Astrocyte (in vitro differentiated cells and primary cell): ENCODE measurements around the gene B3GALT6. TPM values are rescaled to one million over a fixed set of nuclear protein-coding genes. Genes with fewer than 3 reads are reported as not detected.

ENCODE experiments used
- DNase-seq: peaks from one replicate; pipeline ENCODE4 v3.0.0-alpha.2; 2010; ENCODE audit warnings: low read depth
- FAIRE-seq: peaks from 2 replicates; lab custom pipeline; 2011; peaks lifted over from hg19 to GRCh38; lab: Jason Lieb, UNC
- H2AFZ ChIP-seq: 2 replicates; pipeline ENCODE4 v1.6.0; 2012; ENCODE audit warnings: low read depth, low read length, inconsistent platforms
- H3K27ac ChIP-seq: 2 replicates; pipeline ENCODE4 v1.5.1; 2011; ENCODE audit warnings: low read depth, low read length, inconsistent platforms
- H3K27me3 ChIP-seq: 2 replicates; pipeline ENCODE4 v1.6.0; 2011; ENCODE audit warnings: low read length, inconsistent platforms; ENCODE audit not compliant: insufficient read depth
- H3K36me3 ChIP-seq: 2 replicates; pipeline ENCODE4 v1.5.1; 2011; ENCODE audit warnings: low read length, inconsistent platforms; ENCODE audit not compliant: insufficient read depth
- H3K4me1 ChIP-seq: 2 replicates; pipeline ENCODE4 v1.5.1; 2011; ENCODE audit warnings: low read length, inconsistent platforms; ENCODE audit not compliant: insufficient read depth
- H3K4me2 ChIP-seq: 2 replicates; pipeline ENCODE4 v1.6.0; 2012; ENCODE audit warnings: low read length, inconsistent platforms
- H3K4me3 ChIP-seq: 2 replicates; pipeline ENCODE4 v1.5.1; 2011; ENCODE audit warnings: low read depth, mild to moderate bottlenecking, low read length, inconsistent platforms; ENCODE audit not compliant: insufficient read depth
- H3K79me2 ChIP-seq: 2 replicates; pipeline ENCODE4 v1.6.0; 2012; ENCODE audit warnings: mild to moderate bottlenecking, low read length, inconsistent platforms; ENCODE audit not compliant: insufficient read depth
- H3K9ac ChIP-seq: 2 replicates; pipeline ENCODE4 v1.6.0; 2012; ENCODE audit warnings: mild to moderate bottlenecking, low read length, inconsistent platforms
- H3K9me3 ChIP-seq: 2 replicates; pipeline ENCODE4 v1.5.1; 2012; ENCODE audit warnings: low read depth, mild to moderate bottlenecking, low read length, inconsistent platforms; ENCODE audit not compliant: insufficient read depth
- H4K20me1 ChIP-seq: 2 replicates; pipeline ENCODE4 v1.6.0; 2012; ENCODE audit warnings: low read length, inconsistent platforms; ENCODE audit not compliant: insufficient read depth
- H3K27ac Mint-ChIP-seq: one replicate; pipeline ENCODE4 v1.8.0; 2021; ENCODE audit warnings: mild to moderate bottlenecking, mixed read lengths; ENCODE audit not compliant: unreplicated experiment
- H3K27me3 Mint-ChIP-seq: one replicate; pipeline ENCODE4 v1.8.0; 2021; ENCODE audit warnings: low read depth, mixed read lengths; ENCODE audit not compliant: unreplicated experiment
- H3K36me3 Mint-ChIP-seq: one replicate; pipeline ENCODE4 v1.8.0; 2021; ENCODE audit warnings: low read depth, mixed read lengths; ENCODE audit not compliant: unreplicated experiment
- H3K4me1 Mint-ChIP-seq: one replicate; pipeline ENCODE4 v1.8.0; 2021; ENCODE audit warnings: low read depth, mixed read lengths; ENCODE audit not compliant: unreplicated experiment
- H3K4me3 Mint-ChIP-seq: one replicate; pipeline ENCODE4 v1.8.0; 2021; ENCODE audit warnings: mild to moderate bottlenecking, moderate library complexity, mixed read lengths; ENCODE audit not compliant: unreplicated experiment
- H3K9me3 Mint-ChIP-seq: one replicate; pipeline ENCODE4 v1.8.0; 2021; ENCODE audit warnings: mild to moderate bottlenecking, mixed read lengths; ENCODE audit not compliant: unreplicated experiment
- CTCF ChIP-seq: IDR thresholded peaks from 2 replicates; pipeline ENCODE4 v1.5.1; 2011; ENCODE audit warnings: low read depth, mild to moderate bottlenecking, inconsistent platforms, low read length, moderate library complexity; ENCODE audit not compliant: insufficient read depth
- EZH2 ChIP-seq: IDR thresholded peaks from 2 replicates; pipeline ENCODE4 v1.6.1; 2012; ENCODE audit warnings: mild to moderate bottlenecking, low read length, inconsistent platforms; ENCODE audit not compliant: insufficient read depth
- total RNA-seq: library from RNA; stranded (reverse); gene quantifications from 2 replicates; pipeline ENCODE4 v1.2.1, GENCODE V29; 2021

B3GALT6 gene
- total RNA-seq, 1 donor from 2014 or later, result 22.4 TPM

GRCh38 chr1:1253314-1253713 is 21.3 kb downstream of the B3GALT6 start:
- peaks cover 14% of the 10 kb centered on the region for H3K36me3 Mint-ChIP-seq
- peaks cover 39% of the 10 kb centered on the region for H4K20me1 ChIP-seq
- H3K27me3 Mint-ChIP-seq, result no peaks in the 10 kb centered on the region
- no peaks in the 10 kb centered on the region for H3K9me3 Mint-ChIP-seq
- TF ChIP-seq CTCF (no peak), EZH2 (no peak)
- no peaks in the 10 kb centered on the region for H3K27me3 ChIP-seq
- H3K36me3 ChIP-seq, result peaks cover 5% of the 10 kb centered on the region
- no peak overlapping the region for H3K4me2 ChIP-seq
- H3K9ac ChIP-seq, result no peak overlapping the region
- no peaks in the 10 kb centered on the region for H3K4me1 ChIP-seq
- no peak for FAIRE-seq
- no peaks in the 10 kb centered on the region for H3K9me3 ChIP-seq
- peaks cover 5% of the 10 kb centered on the region for H3K4me1 Mint-ChIP-seq
- no peak overlapping the region for H3K4me3 Mint-ChIP-seq
- H3K27ac ChIP-seq, result no peak overlapping the region
- no peak for DNase-seq
- H2AFZ ChIP-seq, result no peak overlapping the region
- H3K27ac Mint-ChIP-seq, result no peak overlapping the region
- peaks cover 7% of the 10 kb centered on the region for H3K79me2 ChIP-seq
- no peak overlapping the region for H3K4me3 ChIP-seq

- Mint-ChIP-seq H3K27me3 (no peaks in the 10 kb centered on the region), H3K27ac (no peak overlapping the region), H3K4me1 (peaks cover 5% of the 10 kb centered on the region), H3K4me3 (no peak overlapping the region), H3K9me3 (no peaks in the 10 kb centered on the region), H3K36me3 (peaks cover 14% of the 10 kb centered on the region)
- no peak overlapping the region for H3K27ac ChIP-seq
- peaks cover 47% of the 10 kb centered on the region for H4K20me1 ChIP-seq
- H3K9me3 ChIP-seq, result no peaks in the 10 kb centered on the region
- DNase-seq (no peak), FAIRE-seq (no peak)
- no peak overlapping the region for H3K4me3 ChIP-seq
- H3K9ac ChIP-seq, result no peak overlapping the region
- no peaks in the 10 kb centered on the region for H3K4me1 ChIP-seq
- no peak overlapping the region for H3K4me2 ChIP-seq
- no peak for TF ChIP-seq EZH2
- TF ChIP-seq CTCF, result no peak
- H3K79me2 ChIP-seq, result peaks cover 15% of the 10 kb centered on the region
- peaks cover 5% of the 10 kb centered on the region for H3K36me3 ChIP-seq
- no peaks in the 10 kb centered on the region for H3K27me3 ChIP-seq
- H2AFZ ChIP-seq, result no peak overlapping the region
These were observed 22.1 kb downstream of the B3GALT6 start for GRCh38 chr1:1253972-1254666.

GRCh38 chr1:1254667-1254998 is 22.6 kb downstream of the B3GALT6 start:
- FAIRE-seq, result no peak
- Mint-ChIP-seq H3K36me3 (peaks cover 16% of the 10 kb centered on the region), H3K27ac (no peak overlapping the region), H3K4me1 (peaks cover 5% of the 10 kb centered on the region), H3K27me3 (no peaks in the 10 kb centered on the region), H3K9me3 (no peaks in the 10 kb centered on the region), H3K4me3 (no peak overlapping the region)
- Histone ChIP-seq H3K4me2 (no peak overlapping the region), H4K20me1 (peaks cover 52% of the 10 kb centered on the region), H3K4me3 (no peak overlapping the region), H3K27ac (no peak overlapping the region), H3K27me3 (no peaks in the 10 kb centered on the region), H2AFZ (no peak overlapping the region), H3K36me3 (peaks cover 5% of the 10 kb centered on the region), H3K9me3 (no peaks in the 10 kb centered on the region), H3K9ac (no peak overlapping the region), H3K4me1 (no peaks in the 10 kb centered on the region), H3K79me2 (peaks cover 18% of the 10 kb centered on the region)
- DNase-seq, result peak; percentile 29
- TF ChIP-seq EZH2 (no peak), CTCF (no peak)
